GM12878 (cell line): ENCODE data around the gene AFMID. TPM values are rescaled to one million over a fixed set of nuclear protein-coding genes. Genes with fewer than 3 reads are reported as not detected.

Experiments
- PAX5 ChIP-seq: IDR thresholded peaks from 2 replicates; pipeline ENCODE4 v1.6.1; 2011; ENCODE audit warnings: low read depth, low read length, borderline replicate concordance
- RCOR1 ChIP-seq: conservative IDR thresholded peaks from 2 replicates; pipeline ENCODE4 v1.6.1; 2012; ENCODE audit warnings: low read depth, low read length, improper control_type of control experiment
- SIX5 ChIP-seq: IDR thresholded peaks from 2 replicates; pipeline ENCODE4 v1.6.1; 2011; ENCODE audit warnings: mild to moderate bottlenecking, low read depth, low read length, moderate library complexity; ENCODE audit not compliant: severe bottlenecking
- SRF ChIP-seq, 2 experiments: IDR thresholded peaks; 2 replicates each; pipeline ENCODE4 v1.6.1; 2011; ENCODE audit warnings: low read depth in 2 of 2, low read length in 2 of 2, mild to moderate bottlenecking in 1 of 2, moderate library complexity in 1 of 2
- STAT3 ChIP-seq: IDR thresholded peaks from 2 replicates; pipeline ENCODE4 v1.6.1; 2011; ENCODE audit warnings: low read depth, low read length, improper control_type of control experiment
- SUZ12 ChIP-seq: fragments of 200-600 bp; sonication (generic); IDR thresholded peaks from one replicate; pipeline ENCODE4 v1.6.1; 2018; ENCODE audit warnings: antibody characterized with exemption, mild to moderate bottlenecking; ENCODE audit not compliant: unreplicated experiment
- polyA plus RNA-seq, 11 experiments: library from polyadenylated mRNA; depleted of rRNA in 4 of 11; unstranded in 6 of 11; stranded (reverse) in 5 of 11; fragments of >200 nt; fragmentation: Nextera tagmentation in 4 of 11; fragmentation: Illumina TruSeq in 1 of 11; extraction: Ambion mirVana in 4 of 11; extraction: Trizol in 1 of 11; gene quantifications; 1 replicate in 1 of 11; 2 replicates in 10 of 11; pipeline versions ENCODE4 v1.2.1 to v1.2.3, GENCODE V29; 2011 to 2016; ENCODE audit warnings: inconsistent platforms in 2 of 11, missing spikeins in 2 of 11, low read depth in 1 of 11
- total RNA-seq, 4 experiments: library from RNA; depleted of rRNA in 3 of 4; stranded (reverse); fragments of >200 nt in 3 of 4; fragmentation: Illumina TruSeq in 1 of 4; extraction: Trizol in 1 of 4; gene quantifications; 2 replicates each; pipeline versions ENCODE4 v1.2.1 to v1.2.3, GENCODE V29; 2013 to 2021
- TF ChIP-seq, protein P1 (sequence below): IDR thresholded peaks from 2 replicates; pipeline ENCODE4 v1.6.1; 2012; ENCODE audit warnings: improper control_type of control experiment, low read depth, low read length; ENCODE audit not compliant: insufficient replicate concordance
- TF ChIP-seq, protein P2 (sequence below): fragments of 450-650 bp; IDR thresholded peaks from 2 replicates; pipeline ENCODE4 v1.6.1; 2017; ENCODE audit warnings: mild to moderate bottlenecking

Gene AFMID
- total and polyA plus RNA-seq, 10 of the 15 experiments (the other 5 are each of a cell fraction or from before 2014, with no cell fraction given), result 36.1 to 98.8 (median 51.6) TPM

DNA sequence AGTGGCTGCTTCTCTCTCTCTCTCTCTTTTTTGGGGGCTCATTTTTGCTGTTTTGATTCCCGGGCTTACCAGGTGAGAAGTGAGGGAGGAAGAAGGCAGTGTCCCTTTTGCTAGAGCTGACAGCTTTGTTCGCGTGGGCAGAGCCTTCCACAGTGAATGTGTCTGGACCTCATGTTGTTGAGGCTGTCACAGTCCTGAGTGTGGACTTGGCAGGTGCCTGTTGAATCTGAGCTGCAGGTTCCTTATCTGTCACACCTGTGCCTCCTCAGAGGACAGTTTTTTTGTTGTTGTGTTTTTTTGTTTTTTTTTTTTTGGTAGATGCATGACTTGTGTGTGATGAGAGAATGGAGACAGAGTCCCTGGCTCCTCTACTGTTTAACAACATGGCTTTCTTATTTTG, 36.6 kb downstream of the AFMID start (continued):
- TF ChIP-seq, protein P1, sequence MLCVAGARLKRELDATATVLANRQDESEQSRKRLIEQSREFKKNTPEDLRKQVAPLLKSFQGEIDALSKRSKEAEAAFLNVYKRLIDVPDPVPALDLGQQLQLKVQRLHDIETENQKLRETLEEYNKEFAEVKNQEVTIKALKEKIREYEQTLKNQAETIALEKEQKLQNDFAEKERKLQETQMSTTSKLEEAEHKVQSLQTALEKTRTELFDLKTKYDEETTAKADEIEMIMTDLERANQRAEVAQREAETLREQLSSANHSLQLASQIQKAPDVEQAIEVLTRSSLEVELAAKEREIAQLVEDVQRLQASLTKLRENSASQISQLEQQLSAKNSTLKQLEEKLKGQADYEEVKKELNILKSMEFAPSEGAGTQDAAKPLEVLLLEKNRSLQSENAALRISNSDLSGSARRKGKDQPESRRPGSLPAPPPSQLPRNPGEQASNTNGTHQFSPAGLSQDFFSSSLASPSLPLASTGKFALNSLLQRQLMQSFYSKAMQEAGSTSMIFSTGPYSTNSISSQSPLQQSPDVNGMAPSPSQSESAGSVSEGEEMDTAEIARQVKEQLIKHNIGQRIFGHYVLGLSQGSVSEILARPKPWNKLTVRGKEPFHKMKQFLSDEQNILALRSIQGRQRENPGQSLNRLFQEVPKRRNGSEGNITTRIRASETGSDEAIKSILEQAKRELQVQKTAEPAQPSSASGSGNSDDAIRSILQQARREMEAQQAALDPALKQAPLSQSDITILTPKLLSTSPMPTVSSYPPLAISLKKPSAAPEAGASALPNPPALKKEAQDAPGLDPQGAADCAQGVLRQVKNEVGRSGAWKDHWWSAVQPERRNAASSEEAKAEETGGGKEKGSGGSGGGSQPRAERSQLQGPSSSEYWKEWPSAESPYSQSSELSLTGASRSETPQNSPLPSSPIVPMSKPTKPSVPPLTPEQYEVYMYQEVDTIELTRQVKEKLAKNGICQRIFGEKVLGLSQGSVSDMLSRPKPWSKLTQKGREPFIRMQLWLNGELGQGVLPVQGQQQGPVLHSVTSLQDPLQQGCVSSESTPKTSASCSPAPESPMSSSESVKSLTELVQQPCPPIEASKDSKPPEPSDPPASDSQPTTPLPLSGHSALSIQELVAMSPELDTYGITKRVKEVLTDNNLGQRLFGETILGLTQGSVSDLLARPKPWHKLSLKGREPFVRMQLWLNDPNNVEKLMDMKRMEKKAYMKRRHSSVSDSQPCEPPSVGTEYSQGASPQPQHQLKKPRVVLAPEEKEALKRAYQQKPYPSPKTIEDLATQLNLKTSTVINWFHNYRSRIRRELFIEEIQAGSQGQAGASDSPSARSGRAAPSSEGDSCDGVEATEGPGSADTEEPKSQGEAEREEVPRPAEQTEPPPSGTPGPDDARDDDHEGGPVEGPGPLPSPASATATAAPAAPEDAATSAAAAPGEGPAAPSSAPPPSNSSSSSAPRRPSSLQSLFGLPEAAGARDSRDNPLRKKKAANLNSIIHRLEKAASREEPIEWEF, result no peak
- TF ChIP-seq PAX5 (no peak), SRF (IDR thresholded peaks at IDR 0.05; ENCODE audit: low read depth in 2 of 2, low read length in 2 of 2) (no peak), SIX5 (no peak), STAT3 (no peak), SUZ12 (no peak), RCOR1 (no peak)
- TF ChIP-seq, protein P2, sequence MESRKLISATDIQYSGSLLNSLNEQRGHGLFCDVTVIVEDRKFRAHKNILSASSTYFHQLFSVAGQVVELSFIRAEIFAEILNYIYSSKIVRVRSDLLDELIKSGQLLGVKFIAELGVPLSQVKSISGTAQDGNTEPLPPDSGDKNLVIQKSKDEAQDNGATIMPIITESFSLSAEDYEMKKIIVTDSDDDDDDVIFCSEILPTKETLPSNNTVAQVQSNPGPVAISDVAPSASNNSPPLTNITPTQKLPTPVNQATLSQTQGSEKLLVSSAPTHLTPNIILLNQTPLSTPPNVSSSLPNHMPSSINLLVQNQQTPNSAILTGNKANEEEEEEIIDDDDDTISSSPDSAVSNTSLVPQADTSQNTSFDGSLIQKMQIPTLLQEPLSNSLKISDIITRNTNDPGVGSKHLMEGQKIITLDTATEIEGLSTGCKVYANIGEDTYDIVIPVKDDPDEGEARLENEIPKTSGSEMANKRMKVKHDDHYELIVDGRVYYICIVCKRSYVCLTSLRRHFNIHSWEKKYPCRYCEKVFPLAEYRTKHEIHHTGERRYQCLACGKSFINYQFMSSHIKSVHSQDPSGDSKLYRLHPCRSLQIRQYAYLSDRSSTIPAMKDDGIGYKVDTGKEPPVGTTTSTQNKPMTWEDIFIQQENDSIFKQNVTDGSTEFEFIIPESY, result no peak
